ENCODE measurements around the gene ZBTB44.
"Not testable (repeated sequence)": the region's sequence is repeated elsewhere in the genome, so short reads cannot be mapped to it uniquely, and the experiment has no call there.

ZBTB44 gene

GRCh38 chr11:130194241-130195023, 120.3 kb downstream of the ZBTB44 start:
- no peak for DNase-seq (ENCODE audit: low spot score)

GRCh38 chr11:130193551-130193950, 121.2 kb downstream of the ZBTB44 start:
- DNase-seq (ENCODE audit: low spot score) = not testable (repeated sequence)

DNA sequence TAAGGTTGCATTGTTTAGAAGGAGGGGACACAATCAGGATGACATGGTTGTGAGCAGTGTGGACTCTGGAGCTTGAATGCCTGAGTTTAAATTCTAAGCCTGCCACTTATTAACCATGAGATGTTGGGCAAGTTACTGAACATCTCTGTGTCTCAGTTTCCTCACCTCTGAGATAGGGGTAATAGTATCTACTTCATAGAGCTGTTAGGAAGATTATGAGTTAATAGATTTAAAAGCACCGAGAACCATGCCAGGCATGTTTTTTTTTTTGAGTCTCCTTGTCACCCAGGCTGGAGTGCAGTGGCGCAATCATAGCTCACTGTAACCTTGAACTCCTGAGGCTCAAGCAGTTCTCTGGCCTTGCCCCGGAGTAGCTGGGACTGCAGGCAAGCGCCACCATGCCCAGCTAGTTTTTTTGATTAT, 121.9 kb downstream of the ZBTB44 start:
- DNase-seq (ENCODE audit: low spot score) = no peak

DNA sequence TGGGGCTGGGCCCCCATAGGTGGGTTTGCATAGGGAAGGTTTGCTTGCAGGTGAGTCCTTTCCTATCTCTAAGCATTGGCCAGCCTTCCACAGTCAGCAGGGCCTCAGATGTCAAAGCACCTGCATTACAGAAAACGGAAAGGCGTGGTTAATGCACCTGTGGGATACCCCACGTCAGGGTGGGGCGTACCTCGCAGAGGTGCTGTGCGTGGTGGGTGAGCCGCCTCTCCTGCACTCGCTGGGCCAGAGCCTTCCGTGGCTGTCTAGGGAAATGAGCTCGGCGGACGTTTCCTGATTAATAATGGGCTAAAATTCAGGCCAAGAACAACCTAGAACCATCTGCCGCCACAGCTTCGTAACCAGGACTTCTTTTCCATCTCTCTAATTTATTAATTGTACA, 122.8 kb downstream of the ZBTB44 start:
- no peak for DNase-seq (ENCODE audit: low spot score)

DNA sequence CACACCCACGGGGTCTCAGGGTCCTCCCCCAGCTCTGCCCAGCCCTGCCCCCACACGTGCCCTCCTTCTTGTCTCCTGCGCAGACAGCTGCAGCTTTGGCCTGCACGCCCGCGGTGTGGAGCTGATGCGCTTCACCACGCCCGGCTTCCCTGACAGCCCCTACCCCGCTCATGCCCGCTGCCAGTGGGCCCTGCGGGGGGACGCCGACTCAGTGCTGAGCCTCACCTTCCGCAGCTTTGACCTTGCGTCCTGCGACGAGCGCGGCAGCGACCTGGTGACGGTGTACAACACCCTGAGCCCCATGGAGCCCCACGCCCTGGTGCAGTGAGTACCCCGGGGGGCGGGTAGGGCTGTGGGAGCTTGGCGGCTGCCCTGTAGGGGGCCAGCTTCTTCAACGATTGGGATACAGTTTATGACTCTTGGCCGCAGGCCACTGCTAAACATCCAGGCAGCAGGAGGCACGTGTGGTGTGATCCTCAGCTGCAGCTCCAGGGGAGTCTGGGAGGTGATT, 124.3 kb downstream of the ZBTB44 start:
- DNase-seq (ENCODE audit: low spot score) = no peak

DNA sequence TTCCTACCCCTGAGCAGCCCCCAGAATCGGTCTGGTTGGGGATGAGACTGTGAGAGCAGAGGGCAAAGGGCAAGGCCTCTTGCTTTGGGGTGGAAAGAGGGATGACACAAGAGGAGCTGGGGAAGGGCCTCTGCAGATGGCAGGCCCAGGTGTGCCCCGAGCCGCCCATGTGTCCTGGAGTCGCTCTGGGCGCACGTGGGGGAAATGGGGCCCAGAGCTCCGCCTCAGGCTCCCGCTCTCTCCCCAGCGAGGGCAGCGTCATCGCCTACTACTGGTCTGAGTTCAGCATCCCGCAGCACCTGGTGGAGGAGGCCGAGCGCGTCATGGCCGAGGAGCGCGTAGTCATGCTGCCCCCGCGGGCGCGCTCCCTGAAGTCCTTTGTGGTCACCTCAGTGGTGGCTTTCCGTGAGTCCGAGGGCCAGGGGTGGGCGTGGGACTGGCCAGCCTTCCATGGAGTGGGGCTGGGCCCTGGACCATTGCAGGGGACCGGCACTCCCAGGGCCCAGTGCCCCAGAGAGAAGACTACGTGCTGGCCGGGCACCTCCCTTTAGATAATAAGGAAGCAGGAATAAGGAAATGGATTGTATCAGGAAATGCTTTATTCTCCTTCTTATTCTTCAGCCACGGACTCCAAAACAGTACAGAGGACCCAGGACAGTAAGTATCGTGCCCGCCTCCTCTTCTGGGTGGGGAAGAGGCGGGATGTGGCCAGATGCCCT, 125.1 kb downstream of the ZBTB44 start:
- DNase-seq (ENCODE audit: low spot score) = no peak

- no peak for DNase-seq (ENCODE audit: low spot score)
Measured at GRCh38 chr11:130188585-130189347, 126.0 kb downstream of the ZBTB44 start.

GRCh38 chr11:130188047-130188446, 126.7 kb downstream of the ZBTB44 start:
- no peak for DNase-seq (ENCODE audit: low spot score)

DNA sequence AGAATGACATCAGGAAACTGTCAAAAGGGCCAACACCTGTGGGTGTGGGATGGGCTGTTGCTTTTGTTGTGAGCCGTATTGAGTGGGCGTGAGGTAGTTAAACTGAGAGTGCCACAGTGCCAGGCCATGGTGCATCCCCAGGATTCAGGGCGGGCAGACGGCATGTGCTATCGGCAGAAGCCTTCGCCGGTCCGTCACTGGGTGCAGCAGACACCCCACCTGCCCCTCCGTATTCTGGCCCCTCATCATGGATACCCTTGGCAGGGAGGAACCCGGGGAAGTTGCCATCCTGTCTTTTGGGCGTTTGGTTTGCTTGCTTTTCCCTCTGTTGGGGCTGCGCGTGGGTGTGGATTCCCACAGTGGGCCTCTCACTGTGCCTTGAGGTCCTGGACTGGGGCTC, 127.6 kb downstream of the ZBTB44 start:
- no peak for DNase-seq (ENCODE audit: low spot score)

GRCh38 chr11:130183878-130184610, 130.7 kb downstream of the ZBTB44 start:
- no peak for DNase-seq (ENCODE audit: low spot score)

- DNase-seq (ENCODE audit: low spot score) = no peak
Measured at GRCh38 chr11:130181295-130182272, 133.1 kb downstream of the ZBTB44 start.

- no peak for DNase-seq (ENCODE audit: low spot score)
Measured at GRCh38 chr11:130180896-130181294, 133.8 kb downstream of the ZBTB44 start.

DNA sequence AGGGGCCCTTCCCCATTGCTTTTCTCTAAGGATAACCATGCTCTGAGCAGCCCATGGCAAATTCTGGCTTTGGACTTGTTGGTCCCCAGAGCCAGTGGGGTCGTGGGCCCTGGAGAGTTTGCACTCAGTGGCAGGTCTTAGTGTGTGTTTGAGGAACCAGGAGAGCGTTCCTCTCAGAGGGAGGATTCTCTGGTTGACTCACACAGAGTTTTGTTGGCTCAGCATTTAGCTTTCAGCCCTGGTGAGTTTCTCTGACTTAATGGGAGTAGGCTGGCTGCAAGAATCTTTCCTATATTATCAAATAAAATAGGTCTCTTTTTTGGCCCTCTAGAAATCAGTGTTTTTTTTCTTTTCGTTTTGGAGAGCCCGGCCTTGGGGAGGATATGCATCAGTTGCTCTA, 134.2 kb downstream of the ZBTB44 start:
- peak; percentile 59 for DNase-seq (ENCODE audit: low spot score)

DNA sequence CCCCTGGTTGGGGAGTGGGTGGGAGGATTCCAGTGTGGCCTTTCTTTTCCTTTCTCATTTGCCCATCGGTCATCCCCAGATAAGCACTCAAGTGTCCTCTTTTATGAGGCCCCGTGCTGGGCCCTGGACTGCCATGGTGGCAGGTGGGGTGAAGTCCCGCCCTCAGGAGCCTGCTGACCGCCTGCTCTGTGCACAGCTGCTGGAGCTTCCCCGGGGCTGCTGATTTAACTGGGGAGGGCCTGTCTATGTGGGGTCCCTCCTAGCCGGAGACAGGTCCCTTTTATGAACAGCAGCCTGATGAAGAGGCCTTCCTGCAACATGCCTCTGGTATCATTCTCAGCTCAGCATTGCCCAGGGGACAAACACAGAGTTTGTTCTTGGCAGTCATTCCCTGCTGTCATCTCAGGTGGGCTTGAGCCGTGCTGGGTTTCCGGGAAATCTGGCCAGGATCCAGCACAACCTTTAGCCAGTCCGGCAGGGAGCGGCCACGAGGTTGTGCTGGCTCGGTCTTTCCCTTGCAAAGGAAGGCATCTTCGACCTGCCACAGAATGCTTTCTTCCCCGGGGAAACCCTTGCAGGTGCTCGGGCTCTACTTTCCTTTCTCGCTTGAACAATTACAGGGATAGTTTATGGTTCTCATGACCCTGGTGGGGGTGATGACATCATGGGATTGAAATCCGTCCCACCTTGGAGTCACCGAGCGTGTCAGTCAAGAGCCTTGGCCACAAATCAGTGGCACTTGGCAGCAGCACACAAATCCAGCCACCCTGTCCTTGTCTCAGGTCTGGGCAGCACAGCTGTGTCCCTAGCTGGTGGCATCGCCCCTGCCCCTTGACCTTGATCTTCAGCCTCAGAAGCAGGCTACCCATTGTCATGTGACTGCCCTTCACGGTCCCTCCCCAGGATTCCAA, 135.1 kb downstream of the ZBTB44 start:
- no peak for DNase-seq (ENCODE audit: low spot score)

DNA sequence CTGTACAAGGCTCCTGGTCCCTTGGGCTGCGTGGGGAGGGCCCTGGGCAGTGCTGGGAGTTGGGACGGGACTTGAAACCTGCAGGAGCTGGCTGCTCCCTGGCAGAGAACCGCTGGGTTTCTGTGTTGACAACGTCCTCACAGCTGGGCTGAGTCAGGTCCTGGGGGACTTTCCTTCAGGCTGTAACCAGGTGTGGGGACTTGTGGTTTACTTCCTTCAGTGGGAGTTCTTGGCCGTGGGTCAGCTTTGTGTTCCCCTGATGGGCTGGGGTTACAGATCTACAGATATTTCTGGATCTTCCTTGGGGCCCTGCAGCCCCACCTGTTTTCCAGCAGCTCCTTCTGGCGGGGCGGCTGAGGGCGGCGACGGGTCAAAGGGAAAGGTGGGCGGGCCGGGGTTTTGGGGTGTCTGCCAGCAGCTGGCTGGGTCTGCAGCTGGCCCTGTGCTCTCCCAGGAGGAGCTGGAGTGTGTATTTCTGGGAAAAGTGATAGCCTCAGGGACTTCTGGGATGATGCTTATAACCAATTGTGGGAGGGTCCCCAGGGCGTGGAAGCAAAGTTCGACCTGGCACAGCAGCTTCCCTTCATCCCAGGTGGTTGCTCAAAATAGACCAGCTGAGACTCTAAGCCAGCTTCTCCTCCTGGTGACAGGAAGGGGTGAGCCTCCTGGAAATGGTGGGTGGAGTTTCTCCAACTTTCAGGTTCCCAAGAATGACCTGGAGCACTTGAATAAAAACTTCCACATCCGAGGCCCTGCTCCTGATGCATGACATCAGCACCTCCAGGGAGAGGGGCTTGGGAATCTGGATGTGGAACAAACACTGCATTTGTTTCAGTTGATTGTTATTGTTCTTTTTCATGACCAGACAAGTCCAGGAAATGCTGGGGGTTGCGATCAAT, 136.0 kb downstream of the ZBTB44 start:
- DNase-seq (ENCODE audit: low spot score) = no peak

- no peak for DNase-seq (ENCODE audit: low spot score)
Measured at GRCh38 chr11:130177782-130178181, 136.9 kb downstream of the ZBTB44 start.
